ENCODE measurements around the gene ZNF575.

DNA sequence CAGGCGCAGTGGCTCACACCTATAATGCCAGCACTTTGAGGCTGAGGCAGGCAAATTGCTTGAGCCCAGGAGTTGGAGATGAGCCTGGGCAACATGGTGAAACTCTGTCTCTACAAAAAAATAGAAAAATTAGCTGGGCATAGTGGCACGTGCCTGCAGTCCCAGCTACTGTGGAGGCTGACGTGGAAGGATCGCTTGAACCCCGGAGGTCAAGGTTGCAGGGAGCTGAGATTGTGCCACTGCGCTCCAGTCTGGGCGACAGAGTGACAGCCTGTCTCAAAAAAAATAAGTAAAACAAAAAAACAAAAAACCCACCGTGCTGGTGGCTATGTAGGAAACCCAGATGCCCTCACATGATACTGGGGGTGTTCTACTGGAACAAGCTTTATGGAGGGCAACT, 44.8 kb upstream of the ZNF575 start:
- TF ChIP-seq, protein P1, sequence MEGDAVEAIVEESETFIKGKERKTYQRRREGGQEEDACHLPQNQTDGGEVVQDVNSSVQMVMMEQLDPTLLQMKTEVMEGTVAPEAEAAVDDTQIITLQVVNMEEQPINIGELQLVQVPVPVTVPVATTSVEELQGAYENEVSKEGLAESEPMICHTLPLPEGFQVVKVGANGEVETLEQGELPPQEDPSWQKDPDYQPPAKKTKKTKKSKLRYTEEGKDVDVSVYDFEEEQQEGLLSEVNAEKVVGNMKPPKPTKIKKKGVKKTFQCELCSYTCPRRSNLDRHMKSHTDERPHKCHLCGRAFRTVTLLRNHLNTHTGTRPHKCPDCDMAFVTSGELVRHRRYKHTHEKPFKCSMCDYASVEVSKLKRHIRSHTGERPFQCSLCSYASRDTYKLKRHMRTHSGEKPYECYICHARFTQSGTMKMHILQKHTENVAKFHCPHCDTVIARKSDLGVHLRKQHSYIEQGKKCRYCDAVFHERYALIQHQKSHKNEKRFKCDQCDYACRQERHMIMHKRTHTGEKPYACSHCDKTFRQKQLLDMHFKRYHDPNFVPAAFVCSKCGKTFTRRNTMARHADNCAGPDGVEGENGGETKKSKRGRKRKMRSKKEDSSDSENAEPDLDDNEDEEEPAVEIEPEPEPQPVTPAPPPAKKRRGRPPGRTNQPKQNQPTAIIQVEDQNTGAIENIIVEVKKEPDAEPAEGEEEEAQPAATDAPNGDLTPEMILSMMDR (IDR thresholded peaks at IDR 0.05): no peak
- no peak for TF ChIP-seq POLR2A (IDR thresholded peaks at IDR 0.05)
